ENCODE measurements around the gene LPCAT1.

LPCAT1 gene

DNA sequence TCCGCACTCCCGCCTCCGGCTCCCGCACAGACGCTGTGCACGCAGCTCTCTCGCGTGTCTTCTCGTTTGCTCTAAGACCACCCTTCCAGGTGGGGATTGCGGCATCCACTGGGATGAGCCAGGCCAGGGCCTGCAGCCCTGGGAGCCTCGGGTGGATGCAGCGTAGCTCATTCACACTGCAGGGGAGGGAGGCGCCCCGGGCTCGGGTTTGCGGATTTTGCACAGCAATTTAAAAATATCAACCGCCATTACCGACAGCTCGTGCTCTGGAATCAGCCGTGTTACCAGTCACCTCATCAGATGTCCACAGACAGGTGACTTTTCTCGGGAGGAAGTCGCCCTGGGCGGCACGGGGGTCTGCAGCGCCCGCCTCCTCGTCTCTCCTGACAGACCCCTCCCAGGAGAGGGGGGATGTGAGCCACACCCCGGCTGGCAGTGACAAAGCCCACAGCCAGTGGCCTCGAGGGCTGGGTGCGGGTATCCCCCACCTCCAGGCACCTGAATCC is 57.7 kb downstream of the LPCAT1 start:
- Histone ChIP-seq H3K23ac (ENCODE audit: low read length) (no peak overlapping the region), H3K4ac (ENCODE audit: low read depth, low read length) (no peak overlapping the region), H3K4me1 (ENCODE audit: control insufficient read depth, low read depth, low read length) (no peaks in the 10 kb centered on the region), H3K79me2 (ENCODE audit: control insufficient read depth, insufficient read depth, low read length) (no peaks in the 10 kb centered on the region), H3K36me3 (ENCODE audit: control insufficient read depth, insufficient read depth, low read length) (peaks cover 10% of the 10 kb centered on the region), H3K18ac (ENCODE audit: low read length) (no peak overlapping the region), H4K8ac (ENCODE audit: low read depth, low read length) (no peak overlapping the region), H3K56ac (ENCODE audit: low read length) (no peak overlapping the region), H3K4me2 (ENCODE audit: low read length) (no peak overlapping the region), H3K79me1 (ENCODE audit: low read length) (no peaks in the 10 kb centered on the region), H2BK5ac (ENCODE audit: low read length) (no peak overlapping the region), H4K5ac (ENCODE audit: low read length) (no peak overlapping the region), H2BK15ac (replicated peaks; ENCODE audit: low read depth) (no peak overlapping the region), H2BK120ac (ENCODE audit: low read depth, low read length) (no peak overlapping the region), H3K4me3 (ENCODE audit: low read length) (no peak overlapping the region), H3K27me3 (ENCODE audit: insufficient read depth, low read length, poor library complexity) (no peaks in the 10 kb centered on the region), H3K27ac (ENCODE audit: low read depth, low read length) (no peak overlapping the region), H3K9ac (ENCODE audit: low read length) (no peak overlapping the region), H2AK5ac (ENCODE audit: low read length) (no peak overlapping the region)
- WGBS (ENCODE audit: extremely low coverage, insufficient coverage, low lambda C conversion rate), result no CpG with 5 or more reads among the region's 30 CpGs
- DNase-seq, result no peak

DNA sequence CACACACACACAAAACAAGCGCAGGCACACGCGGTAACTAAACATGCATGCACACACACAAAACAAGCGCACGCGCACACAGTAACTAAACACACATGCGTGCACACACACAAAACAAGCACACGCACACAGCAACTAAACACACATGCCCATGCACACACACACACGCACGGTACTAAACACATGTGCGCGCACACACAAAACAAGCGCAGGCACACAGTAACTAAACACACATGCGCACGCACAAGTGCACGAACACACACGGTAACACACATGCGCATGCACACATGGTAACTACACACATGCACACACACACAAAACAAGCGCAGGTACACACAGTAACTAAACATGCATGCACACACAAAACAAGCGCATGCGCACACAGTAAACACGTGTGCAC is 58.6 kb downstream of the LPCAT1 start:
- H3K56ac ChIP-seq (ENCODE audit: low read length), result no peak overlapping the region
- H3K79me1 ChIP-seq (ENCODE audit: low read length), result no peaks in the 10 kb centered on the region
- H3K4ac ChIP-seq (ENCODE audit: low read depth, low read length), result no peak overlapping the region
- no peak overlapping the region for H3K4me2 ChIP-seq (ENCODE audit: low read length)
- H3K36me3 ChIP-seq (ENCODE audit: control insufficient read depth, insufficient read depth, low read length), result peaks cover 13% of the 10 kb centered on the region
- no peak overlapping the region for H2BK120ac ChIP-seq (ENCODE audit: low read depth, low read length)
- no peak overlapping the region for H3K18ac ChIP-seq (ENCODE audit: low read length)
- no peak overlapping the region for H3K27ac ChIP-seq (ENCODE audit: low read depth, low read length)
- H3K4me1 ChIP-seq (ENCODE audit: control insufficient read depth, low read depth, low read length), result no peaks in the 10 kb centered on the region
- no peak overlapping the region for H2AK5ac ChIP-seq (ENCODE audit: low read length)
- H2BK15ac ChIP-seq (replicated peaks; ENCODE audit: low read depth), result no peak overlapping the region
- H3K9ac ChIP-seq (ENCODE audit: low read length), result no peak overlapping the region
- H4K8ac ChIP-seq (ENCODE audit: low read depth, low read length), result no peak overlapping the region
- H2BK5ac ChIP-seq (ENCODE audit: low read length), result no peak overlapping the region
- H3K4me3 ChIP-seq (ENCODE audit: low read length), result no peak overlapping the region
- DNase-seq, result no peak
- no peak overlapping the region for H3K23ac ChIP-seq (ENCODE audit: low read length)
- WGBS (ENCODE audit: extremely low coverage, insufficient coverage, low lambda C conversion rate), result no CpG with 5 or more reads among the region's 22 CpGs
- no peaks in the 10 kb centered on the region for H3K27me3 ChIP-seq (ENCODE audit: insufficient read depth, low read length, poor library complexity)
- H3K79me2 ChIP-seq (ENCODE audit: control insufficient read depth, insufficient read depth, low read length), result no peaks in the 10 kb centered on the region
- no peak overlapping the region for H4K5ac ChIP-seq (ENCODE audit: low read length)

DNA sequence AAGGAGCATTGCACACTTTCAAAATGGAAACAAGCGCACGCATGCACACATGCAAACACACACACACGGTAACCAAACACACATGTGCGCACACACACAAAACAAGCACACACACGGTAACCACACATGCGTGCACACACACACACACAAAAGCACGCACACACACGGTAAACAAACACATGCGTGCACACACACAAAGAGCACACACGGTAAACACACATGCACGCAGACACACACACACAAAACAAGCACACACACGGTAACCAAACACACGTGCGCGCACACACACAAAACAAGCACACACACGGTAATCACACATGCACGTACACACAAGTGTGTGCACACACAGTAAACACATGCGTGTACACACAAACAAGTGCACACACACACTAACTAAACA is 59.2 kb downstream of the LPCAT1 start:
- WGBS (ENCODE audit: extremely low coverage, insufficient coverage, low lambda C conversion rate), result no CpG with 5 or more reads among the region's 18 CpGs
- H3K18ac ChIP-seq (ENCODE audit: low read length), result no peak overlapping the region
- H3K4me3 ChIP-seq (ENCODE audit: low read length), result no peak overlapping the region
- H2AK5ac ChIP-seq (ENCODE audit: low read length), result no peak overlapping the region
- no peak overlapping the region for H2BK15ac ChIP-seq (replicated peaks; ENCODE audit: low read depth)
- no peaks in the 10 kb centered on the region for H3K79me2 ChIP-seq (ENCODE audit: control insufficient read depth, insufficient read depth, low read length)
- no peak overlapping the region for H3K27ac ChIP-seq (ENCODE audit: low read depth, low read length)
- no peak overlapping the region for H4K5ac ChIP-seq (ENCODE audit: low read length)
- H3K9ac ChIP-seq (ENCODE audit: low read length), result no peak overlapping the region
- no peak overlapping the region for H2BK5ac ChIP-seq (ENCODE audit: low read length)
- H3K4ac ChIP-seq (ENCODE audit: low read depth, low read length), result no peak overlapping the region
- H3K4me1 ChIP-seq (ENCODE audit: control insufficient read depth, low read depth, low read length), result no peaks in the 10 kb centered on the region
- no peaks in the 10 kb centered on the region for H3K79me1 ChIP-seq (ENCODE audit: low read length)
- no peak for DNase-seq
- no peaks in the 10 kb centered on the region for H3K27me3 ChIP-seq (ENCODE audit: insufficient read depth, low read length, poor library complexity)
- no peak overlapping the region for H3K56ac ChIP-seq (ENCODE audit: low read length)
- no peak overlapping the region for H4K8ac ChIP-seq (ENCODE audit: low read depth, low read length)
- no peak overlapping the region for H3K23ac ChIP-seq (ENCODE audit: low read length)
- H2BK120ac ChIP-seq (ENCODE audit: low read depth, low read length), result no peak overlapping the region
- H3K4me2 ChIP-seq (ENCODE audit: low read length), result no peak overlapping the region
- H3K36me3 ChIP-seq (ENCODE audit: control insufficient read depth, insufficient read depth, low read length), result peaks cover 17% of the 10 kb centered on the region

DNA sequence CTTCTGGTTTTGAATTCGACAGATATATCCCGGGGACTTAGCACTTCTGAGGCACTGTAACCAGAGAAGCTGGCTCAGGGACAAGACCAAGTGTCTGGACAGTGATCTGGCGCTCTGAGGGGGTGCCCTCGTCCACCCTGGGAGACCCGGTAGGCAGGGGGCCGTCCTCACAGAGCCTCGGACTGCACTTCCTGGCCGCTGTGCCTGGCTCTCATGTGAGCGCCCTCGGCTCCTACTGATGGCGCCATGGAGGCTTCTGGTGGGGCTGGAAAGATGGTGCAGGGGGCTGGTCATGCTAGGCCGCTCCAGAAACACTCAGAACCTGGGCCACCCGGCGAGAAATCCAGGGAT is 59.7 kb downstream of the LPCAT1 start:
- Histone ChIP-seq H3K9ac (ENCODE audit: low read length) (no peak overlapping the region), H2BK15ac (replicated peaks; ENCODE audit: low read depth) (no peak overlapping the region), H3K79me1 (ENCODE audit: low read length) (no peaks in the 10 kb centered on the region), H2BK120ac (ENCODE audit: low read depth, low read length) (no peak overlapping the region), H3K23ac (ENCODE audit: low read length) (no peak overlapping the region), H3K4me3 (ENCODE audit: low read length) (no peak overlapping the region), H3K4me2 (ENCODE audit: low read length) (no peak overlapping the region), H3K18ac (ENCODE audit: low read length) (no peak overlapping the region), H2AK5ac (ENCODE audit: low read length) (no peak overlapping the region), H3K4me1 (ENCODE audit: control insufficient read depth, low read depth, low read length) (no peaks in the 10 kb centered on the region), H3K36me3 (ENCODE audit: control insufficient read depth, insufficient read depth, low read length) (peaks cover 20% of the 10 kb centered on the region), H3K4ac (ENCODE audit: low read depth, low read length) (no peak overlapping the region), H3K27me3 (ENCODE audit: insufficient read depth, low read length, poor library complexity) (no peaks in the 10 kb centered on the region), H3K27ac (ENCODE audit: low read depth, low read length) (no peak overlapping the region), H3K79me2 (ENCODE audit: control insufficient read depth, insufficient read depth, low read length) (no peaks in the 10 kb centered on the region), H4K8ac (ENCODE audit: low read depth, low read length) (no peak overlapping the region), H3K56ac (ENCODE audit: low read length) (no peak overlapping the region), H4K5ac (ENCODE audit: low read length) (no peak overlapping the region), H2BK5ac (ENCODE audit: low read length) (no peak overlapping the region)
- DNase-seq, result no peak
- no CpG with 5 or more reads among the region's 14 CpGs for WGBS (ENCODE audit: extremely low coverage, insufficient coverage, low lambda C conversion rate)

DNA sequence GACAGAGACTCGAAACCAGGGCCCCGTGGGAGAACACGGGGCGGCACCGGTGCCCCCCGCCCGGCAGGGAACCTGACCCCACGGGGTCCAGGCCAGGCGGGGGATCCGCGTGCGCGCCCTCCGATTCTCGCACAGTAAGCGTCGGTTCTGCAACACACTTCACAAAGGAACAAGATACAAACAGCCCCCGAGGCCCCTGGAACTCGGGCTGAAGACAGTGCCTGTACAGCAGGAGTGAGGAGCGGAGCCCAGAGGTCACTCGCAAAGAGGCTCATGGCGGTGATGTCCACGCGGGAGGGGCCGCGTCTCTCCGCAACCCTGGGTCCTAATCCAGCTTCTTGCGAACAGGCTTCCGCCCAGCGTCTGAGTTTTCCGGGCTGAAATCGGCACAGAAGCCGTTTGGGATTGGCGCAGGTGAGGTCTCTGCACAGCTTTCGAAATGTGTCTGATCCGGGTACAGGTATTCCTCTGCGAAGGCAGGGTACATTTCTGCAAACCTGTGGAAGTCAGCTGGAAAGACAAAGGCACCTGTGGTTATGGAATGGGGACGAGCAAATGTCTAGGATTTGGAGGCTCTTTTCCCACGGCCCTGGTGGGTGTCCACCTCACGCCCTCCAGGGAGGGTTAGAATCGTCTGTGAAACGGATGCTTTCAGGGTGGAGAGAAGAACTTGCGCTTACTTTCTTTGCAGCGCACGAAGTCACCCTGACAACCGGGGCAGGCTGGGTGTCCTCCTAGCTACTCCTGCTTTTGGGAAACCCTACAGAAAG is 60.2 kb downstream of the LPCAT1 start:
- no peak overlapping the region for H3K4me3 ChIP-seq (ENCODE audit: low read length)
- no peak overlapping the region for H3K9ac ChIP-seq (ENCODE audit: low read length)
- no peak overlapping the region for H3K4ac ChIP-seq (ENCODE audit: low read depth, low read length)
- no peak overlapping the region for H4K8ac ChIP-seq (ENCODE audit: low read depth, low read length)
- H3K23ac ChIP-seq (ENCODE audit: low read length), result no peak overlapping the region
- no peak overlapping the region for H2AK5ac ChIP-seq (ENCODE audit: low read length)
- H3K4me1 ChIP-seq (ENCODE audit: control insufficient read depth, low read depth, low read length), result no peaks in the 10 kb centered on the region
- no peak overlapping the region for H2BK120ac ChIP-seq (ENCODE audit: low read depth, low read length)
- WGBS (ENCODE audit: extremely low coverage, insufficient coverage, low lambda C conversion rate), result no CpG with 5 or more reads among the region's 46 CpGs
- no peak overlapping the region for H3K18ac ChIP-seq (ENCODE audit: low read length)
- no peaks in the 10 kb centered on the region for H3K79me1 ChIP-seq (ENCODE audit: low read length)
- H3K56ac ChIP-seq (ENCODE audit: low read length), result no peak overlapping the region
- H4K5ac ChIP-seq (ENCODE audit: low read length), result no peak overlapping the region
- H3K79me2 ChIP-seq (ENCODE audit: control insufficient read depth, insufficient read depth, low read length), result no peaks in the 10 kb centered on the region
- no peak overlapping the region for H3K27ac ChIP-seq (ENCODE audit: low read depth, low read length)
- H2BK5ac ChIP-seq (ENCODE audit: low read length), result no peak overlapping the region
- no peaks in the 10 kb centered on the region for H3K27me3 ChIP-seq (ENCODE audit: insufficient read depth, low read length, poor library complexity)
- peaks cover 21% of the 10 kb centered on the region for H3K36me3 ChIP-seq (ENCODE audit: control insufficient read depth, insufficient read depth, low read length)
- no peak overlapping the region for H3K4me2 ChIP-seq (ENCODE audit: low read length)
- no peak overlapping the region for H2BK15ac ChIP-seq (replicated peaks; ENCODE audit: low read depth)
- DNase-seq, result no peak

DNA sequence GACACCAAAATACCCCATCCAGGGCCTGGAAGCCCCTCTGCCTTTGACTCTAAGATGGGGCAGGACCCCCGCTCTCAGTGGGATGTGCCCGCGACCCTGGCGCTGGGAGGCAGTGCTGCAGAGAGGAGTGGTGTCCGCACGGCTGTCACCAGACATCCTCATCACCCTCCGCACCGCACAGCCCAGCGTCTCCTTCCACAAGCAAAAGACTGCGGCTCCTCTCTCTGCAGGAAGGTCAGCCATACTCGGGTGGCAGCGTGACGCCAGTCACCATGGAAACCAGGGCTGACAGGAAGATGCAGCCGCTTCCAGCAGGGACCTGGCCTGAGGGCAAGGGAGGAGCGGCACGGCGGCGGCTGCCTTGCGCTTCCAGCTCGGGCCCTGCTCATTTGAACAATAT is 61.4 kb downstream of the LPCAT1 start:
- H3K23ac ChIP-seq (ENCODE audit: low read length), result no peak overlapping the region
- no peak overlapping the region for H4K8ac ChIP-seq (ENCODE audit: low read depth, low read length)
- no peak overlapping the region for H2AK5ac ChIP-seq (ENCODE audit: low read length)
- peak; percentile 44 for DNase-seq
- no peaks in the 10 kb centered on the region for H3K27me3 ChIP-seq (ENCODE audit: insufficient read depth, low read length, poor library complexity)
- no CpG with 5 or more reads among the region's 20 CpGs for WGBS (ENCODE audit: extremely low coverage, insufficient coverage, low lambda C conversion rate)
- no peaks in the 10 kb centered on the region for H3K4me1 ChIP-seq (ENCODE audit: control insufficient read depth, low read depth, low read length)
- H3K79me2 ChIP-seq (ENCODE audit: control insufficient read depth, insufficient read depth, low read length), result no peaks in the 10 kb centered on the region
- no peak overlapping the region for H3K27ac ChIP-seq (ENCODE audit: low read depth, low read length)
- no peak overlapping the region for H3K4ac ChIP-seq (ENCODE audit: low read depth, low read length)
- H4K5ac ChIP-seq (ENCODE audit: low read length), result no peak overlapping the region
- no peak overlapping the region for H3K9ac ChIP-seq (ENCODE audit: low read length)
- H2BK5ac ChIP-seq (ENCODE audit: low read length), result no peak overlapping the region
- no peaks in the 10 kb centered on the region for H3K79me1 ChIP-seq (ENCODE audit: low read length)
- no peak overlapping the region for H2BK15ac ChIP-seq (replicated peaks; ENCODE audit: low read depth)
- no peak overlapping the region for H3K18ac ChIP-seq (ENCODE audit: low read length)
- no peak overlapping the region for H2BK120ac ChIP-seq (ENCODE audit: low read depth, low read length)
- H3K36me3 ChIP-seq (ENCODE audit: control insufficient read depth, insufficient read depth, low read length), result peaks cover 25% of the 10 kb centered on the region
- no peak overlapping the region for H3K56ac ChIP-seq (ENCODE audit: low read length)
- no peak overlapping the region for H3K4me2 ChIP-seq (ENCODE audit: low read length)
- no peak overlapping the region for H3K4me3 ChIP-seq (ENCODE audit: low read length)

Measured in mesendoderm (in vitro differentiated cells).